WI38 (cell line): ENCODE results near the gene CLEC2L.

ENCODE experiments used
- H3K4me3 ChIP-seq: 2 replicates; pipeline ENCODE4 v1.5.1; 2011; ENCODE audit warnings: low read depth, mild to moderate bottlenecking, control low read depth, low read length
- TF ChIP-seq, protein P1 (sequence below): IDR thresholded peaks from 2 replicates; pipeline ENCODE4 v1.5.1; 2012; ENCODE audit warnings: low read depth, mild to moderate bottlenecking, control low read depth, low read length

Gene CLEC2L

DNA sequence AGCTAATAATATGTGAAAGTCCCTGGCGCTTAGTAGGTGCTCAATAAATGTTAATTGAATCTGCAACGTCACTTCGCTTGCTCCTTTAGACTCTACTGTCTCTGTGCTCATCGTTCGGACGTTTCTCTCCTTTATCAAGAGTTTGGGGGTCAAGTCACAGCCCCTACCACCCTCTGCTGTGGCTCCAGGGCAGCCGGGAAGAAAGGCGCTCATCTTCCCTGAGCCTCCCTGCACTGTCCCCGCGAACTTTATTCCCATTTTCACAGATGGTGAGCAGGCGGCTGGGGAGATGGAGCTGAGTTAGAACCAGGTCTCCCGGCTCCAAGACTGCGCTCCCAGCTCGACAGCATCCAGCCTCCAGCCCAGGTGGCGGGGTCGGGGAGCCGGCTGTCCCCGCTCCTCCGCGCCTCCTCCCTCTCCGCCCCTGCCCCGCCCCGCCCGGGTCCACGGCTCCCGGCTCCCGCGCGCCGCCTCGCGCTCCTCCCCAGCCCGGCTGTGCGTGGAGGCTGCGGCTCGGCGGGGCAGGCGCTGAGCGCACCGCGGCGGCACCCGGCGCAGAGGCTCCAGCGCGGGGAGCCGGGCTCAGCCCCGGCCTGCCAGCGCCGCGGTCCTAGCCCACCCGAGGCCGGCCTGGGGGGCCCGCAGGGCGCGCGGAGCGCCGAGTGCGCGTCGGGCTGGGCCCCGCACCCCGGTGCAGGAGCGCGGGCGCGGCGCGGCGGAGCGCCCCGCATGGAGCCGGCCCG is at the start of gene CLEC2L:
Gene CLEC2L, plus strand, starts transcription at position 487 of the 743 bp plus-strand sequence. Its CDS starts 243 bp downstream, at position 730.
- TF ChIP-seq, protein P1, sequence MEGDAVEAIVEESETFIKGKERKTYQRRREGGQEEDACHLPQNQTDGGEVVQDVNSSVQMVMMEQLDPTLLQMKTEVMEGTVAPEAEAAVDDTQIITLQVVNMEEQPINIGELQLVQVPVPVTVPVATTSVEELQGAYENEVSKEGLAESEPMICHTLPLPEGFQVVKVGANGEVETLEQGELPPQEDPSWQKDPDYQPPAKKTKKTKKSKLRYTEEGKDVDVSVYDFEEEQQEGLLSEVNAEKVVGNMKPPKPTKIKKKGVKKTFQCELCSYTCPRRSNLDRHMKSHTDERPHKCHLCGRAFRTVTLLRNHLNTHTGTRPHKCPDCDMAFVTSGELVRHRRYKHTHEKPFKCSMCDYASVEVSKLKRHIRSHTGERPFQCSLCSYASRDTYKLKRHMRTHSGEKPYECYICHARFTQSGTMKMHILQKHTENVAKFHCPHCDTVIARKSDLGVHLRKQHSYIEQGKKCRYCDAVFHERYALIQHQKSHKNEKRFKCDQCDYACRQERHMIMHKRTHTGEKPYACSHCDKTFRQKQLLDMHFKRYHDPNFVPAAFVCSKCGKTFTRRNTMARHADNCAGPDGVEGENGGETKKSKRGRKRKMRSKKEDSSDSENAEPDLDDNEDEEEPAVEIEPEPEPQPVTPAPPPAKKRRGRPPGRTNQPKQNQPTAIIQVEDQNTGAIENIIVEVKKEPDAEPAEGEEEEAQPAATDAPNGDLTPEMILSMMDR: no peak
- no peak within 1 kb of the TSS for H3K4me3 ChIP-seq

DNA sequence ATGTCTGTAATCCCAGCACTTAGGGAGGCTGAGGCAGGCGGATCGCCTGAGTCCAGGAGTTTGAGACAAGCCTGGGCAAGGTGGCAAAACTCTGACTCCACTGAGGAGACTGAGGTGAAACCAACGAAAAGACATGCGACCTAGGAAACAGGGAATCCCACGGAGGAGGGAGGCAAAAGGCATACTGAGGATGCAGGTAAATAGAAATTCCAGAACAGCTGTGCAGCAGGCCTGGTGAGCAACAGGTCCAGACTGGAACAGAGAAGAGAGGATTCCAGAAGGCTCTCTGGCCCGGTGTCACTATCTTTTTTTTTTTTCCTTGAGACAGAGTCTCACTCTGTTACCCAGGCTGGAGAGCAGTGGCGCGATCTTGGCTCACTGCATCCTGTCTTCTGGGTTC is 47.3 kb upstream of the CLEC2L start:
- TF ChIP-seq, protein P1: no peak
- H3K4me3 ChIP-seq: no peak overlapping the region

DNA sequence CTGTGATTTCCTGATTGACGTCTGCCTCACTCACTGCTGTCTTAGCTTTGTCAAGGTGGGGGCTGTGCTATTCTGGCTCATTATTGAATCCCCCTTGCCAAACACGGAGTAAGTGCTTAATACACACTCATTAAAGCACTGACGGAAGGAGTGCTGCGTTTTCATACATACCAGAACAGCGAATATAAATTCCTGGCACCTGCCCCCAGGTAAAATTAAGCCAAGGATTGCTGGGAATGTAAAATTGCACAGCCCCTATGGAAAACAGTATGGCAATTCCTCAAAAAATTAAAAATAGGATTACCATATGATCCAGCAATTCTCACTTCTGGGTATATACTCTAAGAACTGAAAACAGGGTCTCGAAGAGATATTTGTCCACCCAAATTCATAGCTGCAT is 46.6 kb upstream of the CLEC2L start:
- H3K4me3 ChIP-seq: no peak overlapping the region
- TF ChIP-seq, protein P1: no peak

DNA sequence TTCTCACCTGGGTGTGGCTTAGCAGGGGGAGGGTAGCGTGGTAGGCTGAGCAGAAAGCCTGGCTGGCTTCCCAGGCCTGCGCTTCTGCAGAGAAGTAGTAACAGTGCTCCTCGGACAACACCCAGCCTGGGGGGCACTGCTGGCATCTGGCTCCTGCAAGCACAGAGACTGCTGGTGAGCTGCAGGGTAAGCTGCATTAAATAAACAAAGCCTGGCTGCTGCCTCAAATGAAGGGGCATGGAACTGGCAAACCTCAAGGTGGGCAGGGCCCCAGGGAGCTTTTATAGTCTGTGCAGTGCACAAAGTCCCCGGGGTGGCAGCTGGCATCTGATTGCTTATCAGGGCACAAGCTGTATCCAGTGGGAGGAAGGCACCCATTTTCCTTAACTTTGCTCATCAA is 43.9 kb upstream of the CLEC2L start:
- TF ChIP-seq, protein P1: no peak
- no peak overlapping the region for H3K4me3 ChIP-seq

DNA sequence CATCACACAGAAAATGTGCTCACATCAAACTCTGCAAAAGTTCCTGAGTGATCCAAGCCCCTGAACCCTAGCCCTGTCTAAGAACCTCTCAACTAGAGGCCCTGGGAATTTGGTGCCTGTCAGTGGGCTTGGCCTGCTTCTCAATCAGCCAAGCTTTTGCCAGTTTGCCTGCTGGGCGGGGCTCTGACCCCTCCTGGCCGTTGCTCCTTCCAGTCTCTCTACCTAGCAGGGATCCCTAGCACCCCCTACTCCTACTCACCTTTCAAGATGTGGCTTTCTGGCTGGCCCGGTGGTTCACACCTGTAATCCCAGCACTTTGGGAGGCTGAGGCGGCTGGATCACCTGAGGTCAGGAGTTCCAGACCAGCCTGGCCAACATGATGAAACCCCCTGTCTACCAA is 42.1 kb upstream of the CLEC2L start:
- H3K4me3 ChIP-seq: no peak overlapping the region
- TF ChIP-seq, protein P1: no peak

DNA sequence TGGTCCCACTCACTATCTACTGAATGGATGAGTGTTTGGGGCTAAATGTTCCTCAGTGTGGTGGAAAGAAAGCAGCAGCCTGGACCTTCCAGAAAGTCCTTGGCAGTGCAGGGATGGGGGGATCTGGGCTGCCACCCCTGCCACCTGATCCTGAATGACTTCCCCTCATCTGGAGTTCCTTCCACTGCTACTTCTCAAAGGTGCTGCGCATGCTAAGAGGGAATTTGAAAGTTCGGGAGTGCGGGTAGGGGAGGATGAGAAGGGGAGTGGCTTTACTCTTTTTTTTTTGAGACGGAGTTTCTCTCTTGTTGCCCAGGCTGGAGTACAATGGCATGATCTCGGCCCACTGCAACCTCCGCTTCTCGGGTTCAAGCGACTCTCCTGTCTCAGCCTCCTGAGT is 41.4 kb upstream of the CLEC2L start:
- H3K4me3 ChIP-seq: no peak overlapping the region
- TF ChIP-seq, protein P1: no peak

DNA sequence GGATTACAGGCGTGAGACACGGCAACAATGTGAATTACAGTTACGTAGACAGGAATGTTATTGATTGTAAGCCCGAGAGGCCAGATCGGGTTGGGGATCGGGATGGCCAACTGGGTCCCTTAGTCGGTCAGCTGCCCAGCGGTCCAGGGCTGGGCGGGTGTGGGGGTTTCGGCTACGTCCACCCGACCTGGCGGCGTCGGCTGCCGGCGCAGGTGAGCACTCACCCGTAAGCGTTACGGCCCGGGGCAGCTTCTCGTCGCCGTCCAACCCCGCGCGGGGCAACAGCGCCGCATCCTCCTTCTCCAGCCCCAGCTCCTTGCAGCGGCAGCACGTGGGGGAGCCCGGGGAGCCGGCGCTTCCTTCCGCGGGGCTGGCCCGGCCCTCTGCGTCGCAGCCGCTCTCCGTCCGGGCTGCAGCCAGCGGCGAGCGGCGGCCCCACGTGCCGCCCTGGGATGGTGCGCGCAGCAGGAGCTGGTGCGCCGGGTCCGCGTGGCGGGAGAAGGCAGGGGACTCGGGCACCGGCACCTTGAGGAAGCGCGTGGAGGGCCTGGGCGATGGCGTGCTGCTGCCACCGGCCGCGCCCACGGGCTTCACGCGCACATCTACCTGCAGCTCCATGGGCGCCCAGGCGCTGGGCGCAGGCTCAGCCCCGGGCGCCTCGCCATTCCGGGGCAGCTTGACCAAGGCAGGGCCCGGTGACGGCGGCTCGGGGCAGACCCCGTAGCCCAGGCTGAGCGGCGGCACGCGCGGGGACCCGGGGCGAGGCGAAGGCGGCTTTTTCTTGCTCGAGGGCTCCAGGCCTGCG is 40.6 kb upstream of the CLEC2L start:
- no peak overlapping the region for H3K4me3 ChIP-seq
- TF ChIP-seq, protein P1: no peak
